SK-N-SH treated with all-trans-retinoic acid at 6 μM for 48 hours (cell line): ENCODE data around the gene LCE1D.

Experiments
- ATAC-seq: fragments of 200-7000 bp; cut with Tn5 transposase; 3 replicates; pipeline ENCODE4 v1.9.1; 2020; ENCODE audit warnings: mild to moderate bottlenecking, moderate library complexity
- ARNTL ChIP-seq: fragments of 450-650 bp; formaldehyde crosslinking; IDR thresholded peaks from 2 replicates; pipeline ENCODE4 v1.5.0; 2020; ENCODE audit warnings: low read depth, mild to moderate bottlenecking, moderate library complexity, borderline replicate concordance
- BACH2 ChIP-seq: fragments of 250-450 bp; sonication (Bioruptor Pico); IDR thresholded peaks from 2 replicates; pipeline ENCODE4 v1.9.0; 2021; ENCODE audit warnings: mild to moderate bottlenecking, borderline replicate concordance
- CSDC2 ChIP-seq: fragments of 250-450 bp; sonication (Bioruptor Pico); IDR thresholded peaks from 2 replicates; pipeline ENCODE4 v1.5.0; 2020; ENCODE audit warnings: mild to moderate bottlenecking, moderate library complexity
- ESRRG ChIP-seq: fragments of 250-450 bp; sonication (Bioruptor Pico); IDR thresholded peaks from 2 replicates; pipeline ENCODE4 v1.6.1; 2021; ENCODE audit warnings: mild to moderate bottlenecking
- GLIS3 ChIP-seq: fragments of 250-450 bp; sonication (Bioruptor Pico); IDR thresholded peaks from 2 replicates; pipeline ENCODE4 v1.5.0; 2020; ENCODE audit warnings: mild to moderate bottlenecking, moderate library complexity
- OSR1 ChIP-seq: fragments of 250-450 bp; sonication (Bioruptor Pico); IDR thresholded peaks from 2 replicates; pipeline ENCODE4 v1.8.0; 2022; ENCODE audit warnings: moderate library complexity, mild to moderate bottlenecking, inconsistent platforms
- POU6F1 ChIP-seq: fragments of 250-450 bp; sonication (Bioruptor Pico); IDR thresholded peaks from 2 replicates; pipeline ENCODE4 v1.8.0; 2021; ENCODE audit warnings: low read depth, mild to moderate bottlenecking, moderate library complexity, borderline replicate concordance
- RARB ChIP-seq: fragments of 250-450 bp; sonication (Bioruptor Pico); IDR thresholded peaks from 2 replicates; pipeline ENCODE4 v1.8.0; 2021; ENCODE audit warnings: mild to moderate bottlenecking, moderate library complexity
- SNAI2 ChIP-seq: fragments of 250-450 bp; sonication (Bioruptor Pico); IDR thresholded peaks from 2 replicates; pipeline ENCODE4 v1.5.0; 2020; ENCODE audit warnings: mild to moderate bottlenecking, moderate library complexity
- TCF4 ChIP-seq: fragments of 250-450 bp; sonication (Bioruptor Pico); IDR thresholded peaks from 2 replicates; pipeline ENCODE4 v1.8.0; 2021; ENCODE audit warnings: mild to moderate bottlenecking, moderate library complexity, borderline replicate concordance
- TOX ChIP-seq: fragments of 250-450 bp; sonication (Bioruptor Pico); IDR thresholded peaks from 2 replicates; pipeline ENCODE4 v1.8.0; 2021; ENCODE audit warnings: mild to moderate bottlenecking, moderate library complexity, borderline replicate concordance
- ZC3H10 ChIP-seq: fragments of 250-450 bp; sonication (Bioruptor Pico); IDR thresholded peaks from 2 replicates; pipeline ENCODE4 v1.5.1; 2021; ENCODE audit warnings: mild to moderate bottlenecking, moderate library complexity
- ZFP3 ChIP-seq: fragments of 250-450 bp; sonication (Bioruptor Pico); IDR thresholded peaks from 2 replicates; pipeline ENCODE4 v1.5.0; 2020; ENCODE audit warnings: mild to moderate bottlenecking, moderate library complexity
- ZFP30 ChIP-seq: fragments of 450-650 bp; formaldehyde crosslinking; IDR thresholded peaks from 2 replicates; pipeline ENCODE4 v1.5.0; 2022; ENCODE audit warnings: mild to moderate bottlenecking, moderate library complexity
- TF ChIP-seq, protein P1 (sequence below): fragments of 250-450 bp; sonication (Bioruptor Pico); IDR thresholded peaks from 2 replicates; pipeline ENCODE4 v1.5.0; 2020; ENCODE audit warnings: mild to moderate bottlenecking, moderate library complexity
- TF ChIP-seq, protein P2 (sequence below): fragments of 250-450 bp; sonication (Bioruptor Pico); IDR thresholded peaks from 2 replicates; pipeline ENCODE4 v1.5.1; 2021; ENCODE audit warnings: mild to moderate bottlenecking, moderate library complexity

The LCE1D gene

DNA sequence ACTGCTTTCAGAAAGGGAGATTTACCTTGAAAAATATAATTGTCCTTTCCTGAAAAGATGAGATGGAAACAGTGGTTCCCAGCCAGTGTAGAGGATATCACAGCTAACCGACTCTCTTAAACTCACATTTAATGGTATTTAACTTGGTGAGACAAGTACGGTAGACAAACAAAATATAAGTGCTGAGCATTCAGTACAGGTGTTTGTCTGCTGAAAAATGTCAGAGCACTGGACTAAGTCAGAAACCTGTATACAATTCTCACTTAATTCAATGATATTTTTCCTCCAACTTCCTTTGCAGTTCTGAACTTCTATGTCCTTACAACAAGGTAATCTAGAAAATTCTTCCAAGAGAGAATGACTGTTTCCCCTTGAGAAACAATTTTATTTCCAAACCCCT, 15.2 kb downstream of the LCE1D start, which contains the start of gene LCE1B:
TSS of gene LCE1B (plus strand) at position 301 of the 400 bp plus-strand sequence. CDS start 476 bp downstream, outside the sequence.
- no peak for ATAC-seq
- TF ChIP-seq ARNTL (no peak), GLIS3 (no peak)

- ATAC-seq: no peak
- TF ChIP-seq BACH2 (CRISPR knock-in tag): no peak
- TF ChIP-seq OSR1 (CRISPR knock-in tag): no peak
- TF ChIP-seq ARNTL: no peak
- no peak for TF ChIP-seq SNAI2
- TF ChIP-seq, protein P1, sequence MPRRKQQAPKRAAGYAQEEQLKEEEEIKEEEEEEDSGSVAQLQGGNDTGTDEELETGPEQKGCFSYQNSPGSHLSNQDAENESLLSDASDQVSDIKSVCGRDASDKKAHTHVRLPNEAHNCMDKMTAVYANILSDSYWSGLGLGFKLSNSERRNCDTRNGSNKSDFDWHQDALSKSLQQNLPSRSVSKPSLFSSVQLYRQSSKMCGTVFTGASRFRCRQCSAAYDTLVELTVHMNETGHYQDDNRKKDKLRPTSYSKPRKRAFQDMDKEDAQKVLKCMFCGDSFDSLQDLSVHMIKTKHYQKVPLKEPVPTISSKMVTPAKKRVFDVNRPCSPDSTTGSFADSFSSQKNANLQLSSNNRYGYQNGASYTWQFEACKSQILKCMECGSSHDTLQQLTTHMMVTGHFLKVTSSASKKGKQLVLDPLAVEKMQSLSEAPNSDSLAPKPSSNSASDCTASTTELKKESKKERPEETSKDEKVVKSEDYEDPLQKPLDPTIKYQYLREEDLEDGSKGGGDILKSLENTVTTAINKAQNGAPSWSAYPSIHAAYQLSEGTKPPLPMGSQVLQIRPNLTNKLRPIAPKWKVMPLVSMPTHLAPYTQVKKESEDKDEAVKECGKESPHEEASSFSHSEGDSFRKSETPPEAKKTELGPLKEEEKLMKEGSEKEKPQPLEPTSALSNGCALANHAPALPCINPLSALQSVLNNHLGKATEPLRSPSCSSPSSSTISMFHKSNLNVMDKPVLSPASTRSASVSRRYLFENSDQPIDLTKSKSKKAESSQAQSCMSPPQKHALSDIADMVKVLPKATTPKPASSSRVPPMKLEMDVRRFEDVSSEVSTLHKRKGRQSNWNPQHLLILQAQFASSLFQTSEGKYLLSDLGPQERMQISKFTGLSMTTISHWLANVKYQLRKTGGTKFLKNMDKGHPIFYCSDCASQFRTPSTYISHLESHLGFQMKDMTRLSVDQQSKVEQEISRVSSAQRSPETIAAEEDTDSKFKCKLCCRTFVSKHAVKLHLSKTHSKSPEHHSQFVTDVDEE (CRISPR knock-in tag): no peak
- no peak for TF ChIP-seq ZFP3 (CRISPR knock-in tag)
- TF ChIP-seq ESRRG (CRISPR knock-in tag): no peak
- TF ChIP-seq ZFP30 (CRISPR knock-in tag): no peak
- no peak for TF ChIP-seq POU6F1
- TF ChIP-seq TCF4 (CRISPR knock-in tag): no peak
Measured at GRCh38 chr1:152817309-152817708, 20.8 kb downstream of the LCE1D start.

GRCh38 chr1:152823294-152823693, 26.8 kb downstream of the LCE1D start:
- no peak for ATAC-seq
- TF ChIP-seq, protein P1 (CRISPR knock-in tag): no peak

DNA sequence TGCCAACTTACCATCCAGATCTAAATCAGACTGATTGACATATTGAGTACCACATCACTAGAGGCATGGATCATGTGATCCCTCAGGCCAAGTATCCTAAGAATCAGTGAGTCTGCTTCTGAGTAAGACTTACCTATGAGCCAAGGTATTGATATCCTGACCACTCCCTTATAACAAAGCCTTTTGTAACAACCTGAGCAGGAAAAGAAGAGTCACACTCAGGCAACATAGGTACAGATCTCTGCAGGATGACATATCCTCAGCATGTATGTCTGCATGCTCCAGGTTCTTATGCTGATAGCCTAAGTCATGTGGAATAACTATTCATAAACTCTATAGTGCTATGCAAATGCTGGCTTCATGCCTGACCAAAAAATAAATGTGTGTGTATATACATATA, 28.4 kb downstream of the LCE1D start:
- TF ChIP-seq ARNTL (no peak), ZFP3 (CRISPR knock-in tag) (no peak)
- ATAC-seq: no peak

DNA sequence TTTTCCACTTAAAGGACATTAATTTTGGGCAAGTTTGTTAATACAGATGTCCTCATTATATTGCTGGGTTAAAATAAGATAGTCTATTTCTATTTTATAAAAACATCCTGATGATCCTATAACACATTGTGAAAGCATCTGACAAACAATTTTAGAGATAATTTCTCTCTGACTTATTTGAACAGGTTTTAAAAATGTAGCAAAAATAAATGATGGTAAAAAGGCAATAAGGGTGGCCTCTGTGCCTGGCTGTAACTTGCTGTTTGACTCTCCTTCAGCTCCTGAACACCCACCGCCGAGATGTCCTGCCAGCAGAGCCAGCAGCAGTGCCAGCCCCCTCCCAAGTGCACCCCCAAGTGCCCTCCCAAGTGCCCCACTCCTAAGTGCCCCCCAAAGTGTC, 30.7 kb downstream of the LCE1D start, which contains the start of gene LCE1A:
TSS of gene LCE1A (plus strand) at position 301 of the 400 bp plus-strand sequence. CDS start at position 301, 0 bp downstream.
- no peak for ATAC-seq
- TF ChIP-seq ZFP3 (CRISPR knock-in tag) (no peak), ZFP30 (CRISPR knock-in tag) (no peak), CSDC2 (CRISPR knock-in tag) (no peak)
- TF ChIP-seq, all 23 proteins: peak for 0

- ATAC-seq: no peak
- TF ChIP-seq ZC3H10 (no peak), TOX (no peak), RARB (CRISPR knock-in tag) (no peak), BACH2 (CRISPR knock-in tag) (no peak), ZFP30 (CRISPR knock-in tag) (no peak), ZFP3 (CRISPR knock-in tag) (no peak)
- TF ChIP-seq, protein P2, sequence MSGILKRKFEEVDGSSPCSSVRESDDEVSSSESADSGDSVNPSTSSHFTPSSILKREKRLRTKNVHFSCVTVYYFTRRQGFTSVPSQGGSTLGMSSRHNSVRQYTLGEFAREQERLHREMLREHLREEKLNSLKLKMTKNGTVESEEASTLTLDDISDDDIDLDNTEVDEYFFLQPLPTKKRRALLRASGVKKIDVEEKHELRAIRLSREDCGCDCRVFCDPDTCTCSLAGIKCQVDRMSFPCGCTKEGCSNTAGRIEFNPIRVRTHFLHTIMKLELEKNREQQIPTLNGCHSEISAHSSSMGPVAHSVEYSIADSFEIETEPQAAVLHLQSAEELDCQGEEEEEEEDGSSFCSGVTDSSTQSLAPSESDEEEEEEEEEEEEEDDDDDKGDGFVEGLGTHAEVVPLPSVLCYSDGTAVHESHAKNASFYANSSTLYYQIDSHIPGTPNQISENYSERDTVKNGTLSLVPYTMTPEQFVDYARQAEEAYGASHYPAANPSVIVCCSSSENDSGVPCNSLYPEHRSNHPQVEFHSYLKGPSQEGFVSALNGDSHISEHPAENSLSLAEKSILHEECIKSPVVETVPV (CRISPR knock-in tag): no peak
- TF ChIP-seq, all 23 proteins: peak for 0
Measured at GRCh38 chr1:152836870-152837269, 40.3 kb downstream of the LCE1D start.
